ENCODE measurements around the gene MAP1LC3C.
A peak's percentile ranks its signal among the peaks of the same experiment; 100 is the strongest.
"Not testable (repeated sequence)": the region's sequence is repeated elsewhere in the genome, so short reads cannot be mapped to it uniquely, and the experiment has no call there.

MAP1LC3C gene

GRCh38 chr1:241990040-241990439, 8.9 kb downstream of the MAP1LC3C start:
- DNase-seq, result peak in 2 of 3 experiments; percentile 3 to 54

- not testable (repeated sequence) for DNase-seq
Measured at GRCh38 chr1:241988389-241988930, 10.4 kb downstream of the MAP1LC3C start.

- DNase-seq, result peak; percentile 11 to 43 (median 13)
Measured at GRCh38 chr1:241985787-241986186, 13.1 kb downstream of the MAP1LC3C start.

- DNase-seq, result no peak
Measured at GRCh38 chr1:241979926-241980325, 19.0 kb downstream of the MAP1LC3C start.

GRCh38 chr1:241979071-241979470, 19.8 kb downstream of the MAP1LC3C start:
- no peak for DNase-seq

GRCh38 chr1:241976229-241976628, 22.7 kb downstream of the MAP1LC3C start:
- DNase-seq, result peak in 1 of 3 experiments; percentile 2

GRCh38 chr1:241972703-241973369, 26.1 kb downstream of the MAP1LC3C start:
- peak in 2 of 3 experiments; percentile 39 to 76 for DNase-seq

- DNase-seq, result no peak
Measured at GRCh38 chr1:241968611-241969010, 30.3 kb downstream of the MAP1LC3C start.

GRCh38 chr1:241964550-241965282, 34.2 kb downstream of the MAP1LC3C start:
- DNase-seq, result no peak

GRCh38 chr1:241963722-241964121, 35.2 kb downstream of the MAP1LC3C start:
- DNase-seq, result no peak

GRCh38 chr1:241962153-241962552, 36.7 kb downstream of the MAP1LC3C start:
- peak in 2 of 3 experiments; percentile 19 to 78 for DNase-seq

GRCh38 chr1:241957692-241958494, 41.0 kb downstream of the MAP1LC3C start, which contains the start of gene BECN2:
Gene BECN2 (plus strand): TSS chr1:241957767. CDS start chr1:241957767, 0 bp downstream.
- DNase-seq, result peak in 2 of 3 experiments; percentile 86 to 91

- no peak for DNase-seq
Measured at GRCh38 chr1:241950390-241950789, 48.5 kb downstream of the MAP1LC3C start.

GRCh38 chr1:241947354-241947753, 51.5 kb downstream of the MAP1LC3C start:
- DNase-seq, result no peak
